Suppressor macrophage treated with lipopolysaccharide for 4 hours (primary cell): ENCODE measurements around the gene HPSE2.
"Not testable (repeated sequence)": the region's sequence is repeated elsewhere in the genome, so short reads cannot be mapped to it uniquely, and the experiment has no call there.

ENCODE experiments used
- DNase-seq: peaks from one replicate; pipeline ENCODE4 v3.0.0-alpha.2; 2020

Gene HPSE2

GRCh38 chr10:98610301-98610700 lies 625.4 kb downstream of the HPSE2 start:
- no peak for DNase-seq

GRCh38 chr10:98609265-98609664 lies 626.4 kb downstream of the HPSE2 start:
- no peak for DNase-seq

GRCh38 chr10:98608411-98608810 lies 627.2 kb downstream of the HPSE2 start:
- no peak for DNase-seq

- no peak for DNase-seq
Measured at GRCh38 chr10:98602224-98602623, 633.4 kb downstream of the HPSE2 start.

GRCh38 chr10:98599032-98599610 lies 636.5 kb downstream of the HPSE2 start:
- DNase-seq, result no peak

GRCh38 chr10:98596404-98596803 lies 639.2 kb downstream of the HPSE2 start:
- DNase-seq, result no peak

GRCh38 chr10:98589691-98590090 lies 646.0 kb downstream of the HPSE2 start:
- DNase-seq, result no peak

GRCh38 chr10:98589007-98589406 lies 646.6 kb downstream of the HPSE2 start:
- DNase-seq, result no peak

- DNase-seq, result no peak
Measured at GRCh38 chr10:98587156-98587837, 648.4 kb downstream of the HPSE2 start.

- DNase-seq, result no peak
Measured at GRCh38 chr10:98586096-98586495, 649.6 kb downstream of the HPSE2 start.

- DNase-seq, result no peak
Measured at GRCh38 chr10:98582363-98582762, 653.3 kb downstream of the HPSE2 start.

- no peak for DNase-seq
Measured at GRCh38 chr10:98577578-98577977, 658.1 kb downstream of the HPSE2 start.

- DNase-seq, result no peak
Measured at GRCh38 chr10:98577168-98577567, 658.5 kb downstream of the HPSE2 start.

- DNase-seq, result no peak
Measured at GRCh38 chr10:98576096-98576495, 659.6 kb downstream of the HPSE2 start.

- DNase-seq, result no peak
Measured at GRCh38 chr10:98572594-98572993, 663.1 kb downstream of the HPSE2 start.

GRCh38 chr10:98570834-98571233 lies 664.8 kb downstream of the HPSE2 start:
- no peak for DNase-seq

- DNase-seq, result no peak
Measured at GRCh38 chr10:98569853-98570252, 665.8 kb downstream of the HPSE2 start.

GRCh38 chr10:98568551-98568950 lies 667.1 kb downstream of the HPSE2 start:
- no peak for DNase-seq

- no peak for DNase-seq
Measured at GRCh38 chr10:98567391-98568133, 668.1 kb downstream of the HPSE2 start.

GRCh38 chr10:98563811-98564210 lies 671.8 kb downstream of the HPSE2 start:
- DNase-seq, result no peak

GRCh38 chr10:98560565-98560964 lies 675.1 kb downstream of the HPSE2 start:
- no peak for DNase-seq

GRCh38 chr10:98556061-98556460 lies 679.6 kb downstream of the HPSE2 start:
- DNase-seq, result no peak

- DNase-seq, result no peak
Measured at GRCh38 chr10:98555021-98555619, 680.5 kb downstream of the HPSE2 start.

- not testable (repeated sequence) for DNase-seq
Measured at GRCh38 chr10:98541561-98541960, 694.1 kb downstream of the HPSE2 start.
